ENCODE data around the gene CXCL9.
"Not testable (repeated sequence)": the region's sequence is repeated elsewhere in the genome, so short reads cannot be mapped to it uniquely, and the experiment has no call there.

CXCL9 gene

DNA sequence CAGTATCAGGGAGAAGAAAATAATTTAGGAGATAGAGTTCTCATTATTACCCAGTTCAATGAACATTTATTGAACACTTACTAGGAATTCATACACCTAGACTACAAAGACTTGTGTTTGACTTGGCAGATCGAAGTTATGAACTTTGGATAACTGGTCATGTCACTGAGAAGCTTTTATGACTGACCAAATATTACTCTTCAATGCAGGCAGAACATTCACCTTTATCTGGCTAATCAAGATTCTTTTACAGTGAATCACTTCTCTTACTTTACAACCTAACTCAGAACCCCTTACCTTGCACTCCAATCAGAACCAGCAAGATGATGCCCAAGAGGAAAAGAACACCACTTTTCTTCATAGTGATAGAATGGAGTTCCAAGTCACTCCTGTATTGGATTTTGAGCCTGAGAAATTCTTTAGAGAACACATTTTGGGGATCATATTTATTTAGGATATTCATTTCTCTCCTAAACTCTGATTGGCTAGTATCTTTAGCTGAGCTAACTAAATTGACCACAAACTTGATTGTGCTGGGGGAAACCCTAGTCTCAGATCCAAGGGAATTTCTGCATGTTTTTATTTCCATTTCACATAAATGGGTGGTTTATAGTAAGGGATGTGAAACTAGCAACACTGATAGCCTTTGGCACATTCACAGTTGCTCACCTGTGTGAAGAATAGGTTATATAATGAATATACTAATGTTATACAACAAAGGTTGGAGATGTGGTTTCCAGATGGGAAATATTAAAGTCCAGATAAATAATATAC lies at the start of gene CXCL9:
Gene CXCL9, minus strand, starts transcription at position 421 of the 774 bp plus-strand sequence. Its CDS starts 60 bp downstream, at position 361.
- DNase-seq: no peak

- no peak for DNase-seq
Measured at GRCh38 chr4:76055421-76055820, 48.1 kb upstream of the CXCL9 start.

- DNase-seq: no peak
Measured at GRCh38 chr4:76055016-76055415, 47.7 kb upstream of the CXCL9 start.

DNA sequence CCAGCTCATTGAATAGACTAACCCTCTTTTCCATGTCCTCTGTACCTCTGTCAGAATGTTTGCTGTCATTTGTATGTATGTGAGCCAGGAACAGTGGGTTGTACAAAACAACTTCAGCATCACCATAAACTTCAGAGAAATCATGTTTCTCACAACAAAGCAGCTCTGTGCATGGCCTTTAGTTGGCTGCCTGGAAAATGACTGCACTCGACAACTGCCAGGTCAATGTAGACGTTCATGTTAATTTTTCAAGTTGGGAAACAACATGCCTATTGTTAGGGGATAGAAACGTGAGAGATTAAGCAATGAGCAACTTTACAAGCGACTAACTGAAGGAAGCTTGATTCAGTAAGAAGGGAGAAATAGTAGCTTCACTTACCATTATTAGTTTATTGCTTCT lies 46.4 kb upstream of the CXCL9 start:
- no peak for DNase-seq

DNA sequence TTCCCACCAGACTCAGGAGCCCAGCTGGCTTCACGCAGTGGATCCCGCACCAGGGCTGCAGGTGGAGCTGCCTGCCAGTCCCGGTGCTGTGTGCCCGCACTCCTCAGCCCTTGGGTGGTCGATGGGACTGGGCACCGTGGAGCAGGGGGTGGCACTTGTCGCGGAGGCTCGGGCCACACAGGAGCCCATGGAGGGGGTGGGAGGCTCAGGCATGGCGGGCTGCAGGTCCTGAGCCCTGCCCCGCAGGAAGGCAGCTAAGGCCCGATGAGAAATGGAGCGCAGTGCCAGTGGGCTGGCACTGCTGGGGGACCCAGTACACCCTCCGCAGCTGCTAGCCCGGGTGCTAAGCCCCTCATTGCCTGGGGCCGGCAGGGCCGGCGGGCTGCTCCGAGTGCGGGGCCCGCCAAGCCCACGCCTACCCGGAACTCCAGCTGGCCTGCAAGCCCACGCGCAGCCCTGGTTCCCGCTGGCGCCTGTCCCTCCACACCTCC lies 43.3 kb upstream of the CXCL9 start:
- not testable (repeated sequence) for DNase-seq

DNA sequence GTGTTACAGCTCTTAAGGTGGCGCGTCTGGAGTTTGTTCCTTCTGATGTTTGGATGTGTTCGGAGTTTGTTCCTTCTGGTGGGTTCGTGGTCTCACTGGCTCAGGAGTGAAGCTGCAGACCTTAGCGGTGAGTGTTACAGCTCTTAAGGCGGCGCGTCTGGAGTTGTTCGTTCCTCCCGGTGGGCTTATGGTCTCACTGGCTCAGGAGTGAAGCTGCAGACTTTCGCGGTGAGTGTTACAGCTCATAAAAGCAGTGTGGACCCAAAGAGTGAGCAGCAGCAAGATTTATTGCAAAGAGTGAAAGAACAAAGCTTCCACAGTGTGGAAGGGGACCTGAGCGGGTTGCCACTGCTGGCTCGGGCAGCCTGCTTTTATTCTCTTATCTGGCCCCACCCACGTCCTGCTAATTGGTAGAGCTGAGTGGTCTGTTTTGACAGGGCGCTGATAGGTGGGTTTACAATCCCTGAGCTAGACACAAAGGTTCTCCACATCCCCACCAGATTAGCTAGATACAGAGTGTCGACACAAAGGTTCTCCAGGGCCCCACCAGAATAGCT lies 42.6 kb upstream of the CXCL9 start:
- not testable (repeated sequence) for DNase-seq

DNA sequence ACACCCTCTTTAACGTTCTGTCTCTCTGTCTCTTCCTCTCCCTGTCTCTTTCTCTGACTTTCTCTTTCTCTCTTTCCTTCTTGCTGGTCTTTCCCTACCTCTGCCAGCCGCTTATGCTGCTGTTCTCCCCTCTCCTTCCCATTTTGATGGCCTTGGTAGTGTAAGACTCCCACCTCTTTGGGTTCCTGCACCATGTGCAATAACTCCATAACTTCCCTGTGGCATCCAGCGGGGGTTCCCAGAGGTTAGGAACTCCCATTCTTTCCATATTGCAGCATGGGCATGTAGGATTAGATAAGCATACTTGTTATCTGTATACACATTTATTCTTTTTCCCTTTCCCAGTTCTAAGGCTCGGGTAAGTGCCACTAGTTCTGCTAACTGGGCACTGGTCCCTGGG lies 37.4 kb upstream of the CXCL9 start:
- DNase-seq: not testable (repeated sequence)

DNA sequence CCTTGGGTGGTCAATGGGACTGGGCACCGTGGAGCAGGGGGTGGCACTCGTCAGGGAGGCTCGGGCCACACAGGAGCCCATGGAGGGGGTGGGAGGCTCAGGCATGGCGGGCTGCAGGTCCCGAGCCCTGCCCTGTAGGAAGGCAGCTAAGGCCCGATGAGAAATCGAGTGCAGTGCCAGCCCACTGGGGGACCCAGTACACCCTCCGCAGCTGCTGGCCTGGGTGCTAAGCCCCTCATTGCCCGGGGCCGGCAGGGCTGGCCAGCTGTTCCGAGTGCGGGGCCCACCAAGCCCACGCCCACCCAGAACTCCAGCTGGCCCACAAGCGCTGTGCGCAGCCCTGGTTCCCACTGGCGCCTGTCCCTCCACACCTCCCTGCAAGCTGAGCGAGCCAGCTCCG lies 36.0 kb upstream of the CXCL9 start:
- DNase-seq: not testable (repeated sequence)

- not testable (repeated sequence) for DNase-seq
Measured at GRCh38 chr4:76042241-76042998, 35.1 kb upstream of the CXCL9 start.

DNA sequence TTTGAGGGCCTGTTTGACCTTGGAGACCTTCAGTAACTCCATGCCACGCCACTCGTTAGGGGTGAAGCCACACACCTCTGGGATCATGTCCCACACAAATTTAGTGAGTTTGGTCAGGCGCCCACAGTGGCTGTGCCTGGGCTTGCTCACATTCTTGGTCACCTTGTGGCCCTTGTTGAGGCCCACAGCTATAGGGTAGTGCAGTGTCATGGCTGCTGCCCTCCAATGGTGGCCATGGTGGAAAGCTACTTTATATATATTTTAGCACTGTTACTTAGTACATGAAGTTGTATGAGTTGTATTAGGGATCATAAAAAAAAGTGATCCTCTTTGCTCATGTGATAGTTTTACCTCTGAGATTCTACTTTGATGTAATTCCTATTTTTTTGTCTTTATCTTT lies 29.5 kb upstream of the CXCL9 start:
- no peak for DNase-seq

- no peak for DNase-seq
Measured at GRCh38 chr4:76035799-76036380, 28.6 kb upstream of the CXCL9 start, which contains the start of gene CXCL11. Gene CXCL11 (minus strand): TSS chr4:76036070. CDS start chr4:76035987, 83 bp downstream.

- no peak for DNase-seq
Measured at GRCh38 chr4:76035141-76035540, 27.8 kb upstream of the CXCL9 start.

GRCh38 chr4:76029300-76029699 lies 22.0 kb upstream of the CXCL9 start:
- no peak for DNase-seq

- no peak for DNase-seq
Measured at GRCh38 chr4:76028350-76028765, 21.0 kb upstream of the CXCL9 start.

DNA sequence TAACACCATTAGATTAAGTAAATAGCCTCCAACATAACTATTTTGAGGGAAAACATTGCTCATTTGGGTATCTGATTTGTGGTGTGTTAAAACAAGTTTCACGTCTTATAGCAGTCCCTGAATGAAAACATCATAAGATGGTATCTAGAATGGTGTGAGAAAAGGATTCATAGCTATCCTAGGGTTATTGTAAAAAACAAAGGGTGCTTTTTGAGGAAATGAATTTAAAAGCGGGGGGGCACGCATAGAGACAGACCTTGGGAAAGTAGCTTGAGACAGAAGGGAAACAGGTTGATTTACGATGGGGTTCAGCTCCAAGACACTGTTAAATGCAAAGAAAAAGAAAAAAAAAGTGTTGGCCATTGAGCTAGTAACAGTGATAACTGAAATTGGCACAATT lies 16.8 kb upstream of the CXCL9 start:
- DNase-seq: no peak

- no peak for DNase-seq
Measured at GRCh38 chr4:76023389-76023788, 16.1 kb upstream of the CXCL9 start, which contains the start of gene CXCL10. Gene CXCL10 (minus strand): TSS chr4:76023497. CDS start chr4:76023431, 66 bp downstream.

DNA sequence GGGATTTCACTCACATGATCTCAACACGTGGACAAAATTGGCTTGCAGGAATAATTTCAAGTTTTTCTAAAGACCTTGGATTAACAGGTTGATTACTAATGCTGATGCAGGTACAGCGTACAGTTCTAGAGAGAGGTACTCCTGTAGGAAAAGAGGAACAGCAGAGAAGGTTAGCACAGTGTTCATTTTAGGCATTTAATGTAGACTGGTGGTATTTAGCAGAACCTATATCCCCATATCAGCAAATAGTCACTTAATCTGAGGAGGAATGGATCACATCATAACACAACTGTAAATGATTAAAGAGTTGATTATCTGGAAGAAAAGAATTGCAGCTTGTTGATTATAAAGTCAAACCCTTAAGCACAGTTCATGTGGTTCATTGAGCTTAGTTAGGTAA lies 15.4 kb upstream of the CXCL9 start:
- DNase-seq: no peak

- no peak for DNase-seq
Measured at GRCh38 chr4:76022031-76022430, 14.7 kb upstream of the CXCL9 start.

DNA sequence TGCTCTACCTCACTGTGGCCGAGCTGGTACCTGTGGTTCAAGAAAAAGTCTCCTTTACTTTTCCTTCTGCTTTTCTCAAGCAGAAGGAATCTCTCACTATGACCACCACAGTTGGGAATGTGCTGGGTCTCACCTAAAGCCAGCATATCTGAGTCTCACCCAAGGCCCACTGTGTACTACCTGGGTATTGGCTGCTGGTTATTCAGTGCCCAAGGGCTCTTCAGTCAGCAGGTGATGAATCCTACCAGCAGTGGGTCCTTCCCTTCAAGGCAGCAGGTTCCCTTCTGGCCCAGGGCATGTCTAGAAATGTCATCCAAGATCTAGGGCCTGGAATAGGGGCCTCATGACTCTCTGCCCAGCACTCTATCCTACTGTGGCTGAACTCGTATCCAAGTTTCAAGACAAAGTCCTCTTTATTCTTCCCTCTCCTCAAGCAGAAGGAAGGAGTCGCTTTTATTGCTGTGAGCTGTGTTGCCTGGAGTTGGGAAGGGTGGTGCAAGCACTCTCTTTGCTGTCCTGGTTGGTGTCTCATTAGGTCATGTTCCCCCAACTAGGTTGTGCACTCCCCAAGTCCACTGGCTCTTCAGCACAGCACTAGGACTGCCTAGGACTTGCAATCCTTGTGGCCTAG lies 9.9 kb upstream of the CXCL9 start:
- no peak for DNase-seq

GRCh38 chr4:76016393-76016792 lies 9.1 kb upstream of the CXCL9 start:
- DNase-seq: no peak

DNA sequence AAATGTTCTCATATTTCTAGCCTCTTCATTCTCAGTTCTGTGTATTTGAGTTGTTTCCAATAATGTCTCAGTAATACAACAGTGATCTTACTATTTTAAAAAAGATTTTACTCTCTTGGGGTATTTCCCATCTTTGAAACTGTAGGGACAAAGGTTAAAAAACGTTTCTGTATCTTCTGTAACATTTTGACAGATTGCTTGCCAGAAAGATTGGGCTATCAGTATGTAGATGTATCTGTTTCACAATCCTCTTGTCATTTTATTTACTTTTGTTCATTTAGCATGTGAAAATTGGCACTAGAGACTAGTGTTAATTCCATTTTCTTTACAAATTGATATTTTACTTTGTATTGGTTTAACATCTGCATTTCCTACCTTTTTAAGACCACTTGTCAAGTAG lies 6.2 kb upstream of the CXCL9 start:
- DNase-seq: no peak

DNA sequence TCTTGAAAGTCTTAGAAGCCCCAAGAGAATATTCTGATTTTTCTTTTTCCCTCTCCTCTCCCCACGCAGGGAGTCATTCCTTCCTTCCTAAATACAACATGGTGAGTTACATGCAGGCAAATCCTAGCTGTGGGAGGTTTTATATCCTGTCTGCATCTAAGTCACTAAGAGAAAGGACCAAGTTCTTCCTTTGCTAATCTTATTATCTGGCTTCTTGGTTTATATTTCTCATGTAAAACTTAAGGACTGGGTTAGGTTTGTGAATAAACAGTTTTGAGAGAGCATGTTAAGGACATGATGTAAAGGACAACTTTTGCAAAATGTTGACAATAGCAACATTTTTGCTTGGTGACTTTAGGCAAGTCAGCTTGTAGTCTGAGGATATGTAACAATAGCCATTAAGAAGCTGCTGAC lies 5.1 kb upstream of the CXCL9 start:
- no peak for DNase-seq
